Esophagus muscularis mucosa (tissue), 4 donors: ENCODE data around the gene SLC38A10.

Source experiments
- CTCF ChIP-seq, 3 experiments: fragments of 200-600 bp in 2 of 3; fragments of 450-650 bp in 1 of 3; sonication (generic) in 2 of 3; IDR thresholded peaks; one replicate each; pipeline ENCODE4 v1.5.1; 2017 to 2019; ENCODE audit warnings: antibody characterized with exemption in 3 of 3, mild to moderate bottlenecking in 2 of 3, moderate library complexity in 1 of 3
- EP300 ChIP-seq: sonication (generic); formaldehyde crosslinking; IDR thresholded peaks from one replicate; pipeline ENCODE4 v1.6.1; 2017; ENCODE audit warnings: antibody characterized with exemption
- POLR2A ChIP-seq: fragments of 450-650 bp; IDR thresholded peaks from one replicate; pipeline ENCODE4 v1.6.1; 2017; ENCODE audit warnings: antibody characterized with exemption, moderate library complexity, mild to moderate bottlenecking, low read depth
- POLR2AphosphoS5 ChIP-seq, 2 donors: sonication (generic); formaldehyde crosslinking; IDR thresholded peaks; one replicate each; pipeline ENCODE4 v1.6.1; 2017; ENCODE audit warnings: antibody characterized with exemption in 2 of 2

DNA sequence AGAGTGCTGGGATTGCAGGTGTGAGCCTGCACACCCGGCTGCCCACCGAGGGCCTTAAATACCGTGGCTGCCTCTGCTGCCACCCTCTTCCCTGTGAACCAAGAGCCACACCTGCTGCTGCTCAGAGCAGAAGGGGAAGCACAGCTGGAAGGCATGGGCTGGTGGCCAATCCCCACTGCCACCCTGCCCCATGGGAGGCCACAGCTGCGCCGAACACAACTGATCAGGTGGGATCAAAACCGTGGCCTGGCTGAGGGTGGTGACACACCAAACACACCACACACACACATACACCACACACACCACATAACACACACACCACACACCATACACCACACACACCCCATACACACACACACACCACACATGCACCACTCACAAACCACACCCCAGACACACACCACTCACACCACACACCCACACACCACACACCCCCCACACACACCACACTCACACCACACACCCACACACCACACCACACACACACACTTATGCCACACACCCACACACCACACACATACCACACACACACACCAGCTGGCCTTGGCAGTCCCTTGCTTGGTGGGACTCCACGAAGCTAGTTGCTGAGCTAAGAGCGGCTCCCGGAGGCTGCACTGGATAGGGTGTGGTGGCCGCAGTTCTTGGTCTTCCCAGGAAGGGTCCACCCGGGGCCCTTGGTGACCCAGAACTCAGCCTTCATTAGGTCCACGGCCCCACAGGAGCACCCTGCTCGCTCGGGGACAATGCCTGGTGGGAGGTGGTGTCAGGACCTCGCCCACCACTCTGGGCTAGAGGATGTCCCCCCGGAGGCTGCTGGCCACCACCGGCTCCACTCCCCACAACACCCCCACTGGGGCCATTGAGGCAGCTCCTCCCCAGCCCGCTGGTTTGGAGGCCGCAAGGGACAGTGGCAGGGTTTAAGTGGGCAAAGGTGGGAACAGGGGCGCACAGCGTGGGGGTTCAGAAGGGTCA is 87.2 kb downstream of the SLC38A10 start:
- TF ChIP-seq EP300: no peak
- TF ChIP-seq CTCF (IDR thresholded peaks at IDR 0.05): no peak
- no peak for TF ChIP-seq POLR2A
- no peak for TF ChIP-seq POLR2AphosphoS5 (IDR thresholded peaks at IDR 0.05)
